NT2/D1 (cell line): Measurements from ENCODE around the gene PGBD5.

Experiments
- SUZ12 ChIP-seq: IDR thresholded peaks from 2 replicates; pipeline ENCODE4 v1.6.1; 2011; ENCODE audit not compliant: insufficient read length, insufficient read depth; ENCODE audit errors: extremely low read depth
- YY1 ChIP-seq: IDR thresholded peaks from 2 replicates; pipeline ENCODE4 v1.6.1; 2011; ENCODE audit not compliant: insufficient read length, insufficient read depth

GRCh38 chr1:230303822-230304221 lies 122.3 kb downstream of the PGBD5 start:
- TF ChIP-seq SUZ12 (no peak), YY1 (no peak)
